Right hindlimb (tissue), 1 donor: ENCODE data around the gene CALY.
"Not testable (repeated sequence)": the region's sequence is repeated elsewhere in the genome, so short reads cannot be mapped to it uniquely, and the experiment has no call there.

Source experiments
- DNase-seq: peaks from one replicate; pipeline ENCODE4 v3.0.0-alpha.2; 2018

CALY gene

DNA sequence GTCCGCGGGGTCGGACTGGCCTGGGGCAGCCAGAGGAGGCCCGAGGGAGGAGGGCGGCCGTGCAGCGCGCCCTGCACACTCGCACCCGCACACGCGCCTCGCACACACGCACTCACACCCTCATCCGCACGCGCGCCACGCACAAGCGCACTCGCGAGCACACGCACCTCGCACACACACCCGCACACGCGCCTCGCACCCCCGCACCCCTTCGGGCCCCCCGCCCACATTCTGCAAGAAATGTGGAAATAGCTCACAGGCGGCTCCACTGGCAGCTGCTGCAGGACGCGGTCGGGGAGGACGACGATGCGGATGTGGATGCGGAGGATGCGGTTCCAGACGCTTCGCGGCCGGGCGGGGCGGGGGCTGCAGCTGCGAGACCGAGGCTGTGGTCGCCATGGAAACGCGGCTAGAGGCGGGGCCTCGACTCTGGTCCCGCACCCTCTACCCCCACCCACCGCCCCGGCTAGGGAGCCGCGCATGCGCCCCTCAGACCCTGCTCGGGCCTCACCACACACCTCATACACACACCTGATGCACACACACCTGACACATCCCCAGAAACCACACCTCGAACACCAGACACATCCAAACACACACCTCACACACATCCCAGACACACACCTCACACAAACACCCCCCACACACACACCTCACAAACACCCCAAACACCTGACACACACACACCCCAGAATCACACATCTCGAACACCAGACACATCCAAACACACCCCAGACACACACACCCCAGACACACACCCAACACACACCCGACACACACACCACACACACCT, at the start of gene CALY:
CALY (minus strand) TSS at position 320 of the 793 bp plus-strand sequence. CDS start 7,907 bp downstream, outside the sequence.
- no peak for DNase-seq

DNA sequence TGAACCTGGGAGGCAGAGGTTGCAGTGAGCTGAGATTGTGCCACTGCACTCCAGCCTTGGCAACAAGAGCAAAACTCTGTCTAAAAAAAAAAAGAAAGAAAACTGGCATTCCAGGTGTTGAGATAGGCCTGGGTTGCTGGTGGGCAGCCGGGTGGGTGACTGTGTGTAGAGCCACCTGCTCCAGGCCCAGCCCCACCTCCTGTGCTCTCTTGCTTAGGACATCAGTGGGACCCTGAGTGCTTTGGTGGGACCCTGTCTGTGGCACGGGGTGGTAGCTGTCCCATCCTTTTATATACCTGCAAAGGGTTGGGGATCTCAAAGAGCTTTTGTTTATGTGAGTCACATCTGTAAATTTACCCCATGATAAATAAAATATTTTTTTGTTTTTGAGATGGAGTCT, 48.5 kb upstream of the CALY start:
- DNase-seq: peak; percentile 7

GRCh38 chr10:133384071-133384470, 47.4 kb upstream of the CALY start:
- no peak for DNase-seq

DNA sequence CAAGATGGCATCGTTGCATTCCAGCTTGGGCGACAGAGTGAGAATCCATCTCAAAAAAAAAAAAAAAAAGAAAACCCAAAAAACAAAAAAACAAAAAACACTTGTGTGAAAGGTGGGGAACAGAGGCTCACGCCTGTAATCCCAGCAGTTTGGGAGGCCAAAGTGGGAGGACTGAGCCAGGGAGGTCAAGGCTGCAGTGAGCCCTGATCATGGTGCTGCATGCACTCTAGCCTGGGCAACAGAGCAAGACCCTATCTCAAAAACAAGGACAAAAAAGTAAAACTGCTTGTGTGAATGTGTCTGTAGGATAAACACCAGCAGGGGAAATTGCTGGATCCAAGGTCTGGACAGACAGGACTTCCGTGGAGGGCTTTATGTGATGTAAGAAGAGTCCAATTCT, 46.9 kb upstream of the CALY start:
- DNase-seq: no peak

GRCh38 chr10:133381036-133381435, 44.3 kb upstream of the CALY start:
- DNase-seq: peak; percentile 8

- no peak for DNase-seq
These were observed 43.3 kb upstream of the CALY start for GRCh38 chr10:133379801-133380666.

DNA sequence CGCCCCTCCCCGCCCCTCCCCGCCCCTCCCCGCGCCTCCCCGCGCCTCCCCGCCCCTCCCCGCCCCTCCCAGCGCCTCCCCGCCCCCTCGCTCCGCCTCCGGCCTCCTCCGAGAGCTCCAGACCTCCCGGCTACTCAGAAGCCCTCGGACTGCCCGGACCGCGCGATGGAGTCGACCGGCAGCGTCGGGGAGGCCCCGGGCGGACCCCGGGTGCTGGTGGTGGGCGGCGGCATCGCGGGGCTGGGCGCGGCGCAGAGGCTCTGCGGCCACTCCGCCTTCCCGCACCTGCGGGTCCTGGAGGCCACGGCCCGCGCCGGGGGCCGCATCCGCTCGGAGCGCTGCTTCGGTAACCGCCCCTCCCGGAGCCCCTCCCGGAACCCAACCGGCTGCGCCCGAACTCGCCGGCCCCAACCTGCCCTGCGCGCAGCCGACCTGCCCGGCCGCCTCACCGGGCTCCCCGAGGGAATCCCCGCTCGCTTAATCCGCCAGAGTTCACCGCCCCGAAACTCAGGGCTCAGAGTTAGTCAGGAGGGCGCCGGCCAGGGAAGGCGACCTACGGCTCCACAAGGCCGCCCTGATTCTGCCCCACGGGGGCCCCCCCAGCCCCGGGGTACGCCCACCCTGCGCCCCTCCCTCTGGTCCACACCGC, 42.6 kb upstream of the CALY start, which contains the start of gene PAOX:
PAOX (plus strand) TSS at position 111 of the 649 bp plus-strand sequence; CDS start at position 166, 55 bp downstream.
- peak; percentile 71 for DNase-seq

GRCh38 chr10:133378251-133379096, 41.8 kb upstream of the CALY start:
- peak; percentile 75 for DNase-seq

DNA sequence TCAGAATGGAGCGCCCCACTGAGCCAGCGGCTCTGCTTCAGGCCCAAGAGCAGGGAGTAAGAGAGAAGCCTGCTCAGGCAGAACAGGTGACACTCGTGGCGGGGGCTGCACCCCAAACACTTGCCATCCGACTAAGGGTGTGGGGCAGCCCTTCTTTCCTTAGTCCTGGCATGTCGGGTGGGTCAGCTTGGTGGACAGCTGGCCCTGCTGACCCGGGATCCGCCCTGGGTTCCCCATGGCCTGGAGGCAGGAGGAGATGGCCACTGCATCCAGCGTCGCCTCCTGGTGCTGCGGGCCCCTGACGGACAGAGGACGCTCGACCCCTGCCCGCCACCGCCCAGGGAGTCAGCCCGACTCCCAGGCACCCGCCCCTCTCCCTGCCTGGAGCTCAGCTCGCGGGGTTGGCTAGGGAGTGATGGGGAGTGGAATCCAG, 41.1 kb upstream of the CALY start:
- DNase-seq: no peak

DNA sequence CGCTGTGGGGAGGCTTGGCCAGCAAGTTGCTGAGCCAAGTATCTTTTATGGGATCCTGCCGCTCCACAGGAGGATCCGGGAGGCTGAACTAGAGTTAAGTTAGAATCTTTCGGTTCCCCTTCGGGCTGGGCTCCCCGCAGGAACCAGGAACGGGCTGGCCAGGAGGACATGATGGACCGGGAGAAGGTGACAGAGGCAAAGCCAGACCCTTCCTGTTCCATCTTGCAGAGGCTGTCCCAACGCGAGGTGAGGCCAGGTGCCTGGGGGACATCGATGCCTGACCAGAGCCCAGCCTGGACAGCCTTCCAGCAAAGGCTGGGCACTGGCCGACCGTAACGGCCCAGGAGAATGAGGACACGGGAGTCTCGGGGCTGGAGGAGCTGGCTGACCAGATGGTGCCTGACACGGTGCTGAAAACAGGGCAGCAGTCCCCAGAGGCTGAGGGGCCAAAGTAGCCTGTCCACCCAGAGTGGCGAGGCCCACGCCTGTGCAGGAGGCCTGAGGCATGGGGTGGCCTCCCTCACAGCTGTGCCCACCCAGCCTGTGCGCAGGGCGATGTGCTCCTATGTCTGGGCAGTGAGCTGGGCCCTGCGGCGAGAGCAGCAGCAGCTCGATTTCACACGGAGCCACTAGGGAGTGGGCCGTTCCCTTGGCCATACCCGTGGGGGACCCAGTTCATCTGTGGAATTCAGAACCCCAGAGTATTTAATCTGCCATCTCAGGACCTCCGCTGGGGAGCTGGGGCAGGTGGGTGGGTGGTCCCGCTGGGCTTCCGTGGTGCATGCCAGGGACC, 40.5 kb upstream of the CALY start:
- no peak for DNase-seq

DNA sequence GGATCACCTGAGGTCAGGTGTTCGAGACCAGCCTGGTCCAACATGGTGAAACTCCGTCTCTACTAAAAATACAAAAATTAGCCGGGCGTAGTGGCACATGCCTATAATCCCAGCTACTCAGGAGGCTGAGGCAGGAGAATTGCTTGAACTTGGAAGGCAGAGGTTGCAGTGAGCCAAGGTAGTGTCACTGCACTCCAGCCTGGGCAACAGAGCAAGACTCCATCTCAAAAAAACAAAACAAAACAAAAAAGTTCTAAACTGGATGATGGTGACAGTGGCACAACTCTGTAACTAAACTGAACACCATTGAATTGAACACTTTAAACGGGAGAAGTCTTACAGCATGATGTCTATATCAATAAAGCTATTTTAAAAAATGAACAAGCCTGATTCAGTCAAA, 39.5 kb upstream of the CALY start:
- DNase-seq: not testable (repeated sequence)

DNA sequence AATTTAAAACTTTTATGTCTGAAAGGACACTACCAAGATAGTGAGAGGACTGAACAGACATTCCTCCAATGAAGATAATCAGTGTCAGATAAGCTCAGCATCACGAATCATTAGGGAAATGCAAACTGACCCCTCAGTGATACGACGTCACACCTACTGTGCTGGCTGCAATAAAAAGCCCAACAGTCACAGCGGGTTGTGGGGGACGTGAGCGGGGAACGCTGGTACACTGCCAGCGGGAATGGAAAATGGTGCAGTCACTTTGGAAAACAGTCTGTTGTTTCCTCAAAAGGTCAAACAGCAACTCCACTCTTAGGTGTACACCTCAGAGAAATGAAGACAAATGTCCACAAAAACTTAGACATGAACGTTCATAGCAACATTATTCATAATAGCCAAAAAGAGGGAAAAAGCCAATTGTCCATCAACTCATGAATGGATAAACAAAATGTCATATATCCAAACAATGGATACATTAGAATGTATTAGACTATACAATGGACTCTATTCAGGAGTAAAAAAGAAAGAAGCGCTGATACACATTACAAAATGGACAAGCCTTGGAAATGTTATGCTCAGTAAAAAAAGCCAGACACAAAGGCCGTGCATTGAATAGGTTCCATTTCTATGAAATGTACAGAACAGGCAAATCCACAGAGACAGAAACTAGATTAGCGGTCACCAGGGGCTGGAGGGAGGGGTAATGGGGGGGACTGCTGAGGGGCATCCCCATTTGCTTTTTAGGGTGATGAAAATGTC, 38.8 kb upstream of the CALY start:
- no peak for DNase-seq

DNA sequence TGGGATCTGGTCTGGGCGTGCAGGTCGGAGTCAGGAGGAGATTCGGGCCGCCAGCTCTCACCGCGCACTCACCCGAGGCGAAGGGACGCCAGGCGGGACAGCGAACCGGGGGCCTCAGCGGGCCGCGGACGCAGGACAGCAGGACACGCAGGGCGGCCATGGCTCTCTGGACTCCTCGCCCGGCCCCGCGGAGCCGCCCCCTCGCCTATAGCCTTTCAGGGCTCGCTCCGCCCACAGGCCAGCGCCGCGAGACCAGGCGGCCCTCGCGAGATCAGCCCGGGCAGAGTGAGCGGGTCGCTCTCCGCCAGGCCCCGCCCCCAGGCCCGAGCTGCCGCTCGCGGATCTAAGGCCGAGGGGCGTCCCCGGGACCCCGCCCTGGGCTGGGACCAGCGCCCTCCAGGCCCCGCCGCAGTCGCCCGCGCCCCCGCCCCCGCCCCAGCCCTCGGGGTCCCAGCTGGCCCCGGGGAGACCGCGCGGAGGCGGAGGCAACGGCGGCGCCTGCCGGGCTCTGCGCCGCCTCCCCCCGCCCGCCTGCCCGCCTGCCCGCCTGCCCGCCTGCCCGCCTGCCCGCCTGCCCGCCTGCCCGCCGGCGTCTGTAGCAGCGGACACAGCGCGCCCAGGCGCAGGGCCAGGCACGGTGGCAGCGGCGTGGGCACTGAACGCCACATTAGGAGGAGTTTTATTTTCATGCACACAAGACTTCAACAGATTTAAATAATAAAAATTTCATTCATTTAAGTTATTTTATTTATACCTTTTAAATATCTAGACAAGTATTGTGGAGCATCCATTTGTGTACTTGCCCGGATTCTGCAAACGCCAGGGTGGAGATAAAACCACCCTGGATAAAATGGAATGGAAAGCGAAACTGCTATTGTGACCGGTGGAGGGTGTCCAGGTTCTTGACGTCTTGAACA, 36.7 kb upstream of the CALY start, which contains the start of gene ECHS1:
ECHS1 (minus strand) TSS at position 181 of the 917 bp plus-strand sequence; CDS start at position 160, 21 bp downstream.
- DNase-seq: peak; percentile 98

- DNase-seq: no peak
These were observed 35.8 kb upstream of the CALY start for GRCh38 chr10:133372507-133372906.

GRCh38 chr10:133370030-133370786, 33.5 kb upstream of the CALY start:
- DNase-seq: no peak

- DNase-seq: no peak
These were observed 31.5 kb upstream of the CALY start for GRCh38 chr10:133368153-133368552.

- DNase-seq: not testable (repeated sequence)
These were observed 30.8 kb upstream of the CALY start for GRCh38 chr10:133367461-133367860.

DNA sequence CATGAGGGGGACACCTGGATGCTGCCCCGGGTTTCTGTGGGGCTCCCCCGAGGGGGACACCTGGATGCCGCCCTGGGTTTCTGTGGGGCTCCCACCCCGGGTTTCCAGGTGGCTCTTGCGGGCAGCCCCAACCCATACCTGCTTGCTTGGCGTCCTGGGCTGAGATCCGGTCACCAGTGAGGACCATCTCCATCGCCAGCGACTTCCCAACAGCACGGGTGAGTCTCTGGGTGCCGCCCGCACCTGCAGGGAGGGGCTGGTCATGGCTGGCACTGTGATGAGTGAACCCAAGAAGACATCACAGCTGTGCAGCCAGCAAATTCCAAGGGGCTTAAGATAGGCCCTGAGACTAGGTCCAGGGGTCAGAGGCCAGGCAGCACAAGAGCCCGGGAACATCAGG, 30.1 kb upstream of the CALY start:
- no peak for DNase-seq

DNA sequence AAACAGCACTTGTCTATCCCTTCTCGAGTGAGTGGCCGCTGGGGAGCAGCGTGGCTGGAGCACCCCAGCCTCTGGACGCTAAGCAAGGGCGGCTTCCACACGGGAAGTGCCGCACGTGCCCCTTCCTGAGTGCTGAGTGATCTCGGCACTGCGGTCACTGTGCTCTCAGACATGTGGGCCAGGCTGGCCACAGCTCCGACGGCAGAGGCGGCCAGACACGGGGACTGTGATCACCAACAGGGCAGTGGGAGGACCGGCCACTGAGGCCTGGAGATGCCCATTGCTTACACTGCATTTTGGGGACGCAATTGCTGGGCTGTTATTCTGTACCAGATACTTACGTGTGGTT, 29.4 kb upstream of the CALY start:
- DNase-seq: no peak
